Breast epithelium (tissue), 3 donors: ENCODE measurements around the gene GRIK4.

Experiments
- CTCF ChIP-seq, 3 donors: fragments of 450-650 bp; IDR thresholded peaks; one replicate each; pipeline ENCODE4 v1.5.1; 2016 to 2017; ENCODE audit warnings: antibody characterized with exemption in 3 of 3, mild to moderate bottlenecking in 3 of 3, moderate library complexity in 3 of 3
- POLR2AphosphoS5 ChIP-seq, 3 donors: sonication (generic); formaldehyde crosslinking; IDR thresholded peaks; one replicate each; pipeline ENCODE4 v1.6.1; 2017; ENCODE audit warnings: antibody characterized with exemption in 3 of 3

- TF ChIP-seq CTCF (IDR thresholded peaks at IDR 0.05) (no peak), POLR2AphosphoS5 (IDR thresholded peaks at IDR 0.05) (no peak)
Observed at GRCh38 chr11:121006922-121007321, 495.4 kb downstream of the GRIK4 start.
